Keratinocyte (primary cell): ENCODE measurements around the gene PRKN. TPM values are rescaled to one million over a fixed set of nuclear protein-coding genes. Genes with fewer than 3 reads are reported as not detected.
"Not testable (repeated sequence)": the region's sequence is repeated elsewhere in the genome, so short reads cannot be mapped to it uniquely, and the experiment has no call there.

Source experiments
- DNase-seq: peaks from one replicate; pipeline ENCODE4 v3.0.0-alpha.2; 2011; ENCODE audit warnings: low read depth, missing footprints, low spot score
- FAIRE-seq: peaks from 2 replicates; lab custom pipeline; 2011; peaks lifted over from hg19 to GRCh38; lab: Jason Lieb, UNC
- H2AFZ ChIP-seq: 2 replicates; pipeline ENCODE4 v1.6.0; 2012; ENCODE audit warnings: low read length, control low read depth, inconsistent platforms; ENCODE audit not compliant: control insufficient read depth
- H3K27ac ChIP-seq: 2 replicates; pipeline ENCODE4 v1.5.1; 2011; ENCODE audit warnings: low read length; ENCODE audit not compliant: control insufficient read depth, insufficient read depth
- H3K27me3 ChIP-seq: 3 replicates; pipeline ENCODE4 v1.6.0; 2011; ENCODE audit warnings: low read length; ENCODE audit not compliant: control insufficient read depth, insufficient read depth; ENCODE audit errors: extremely low read depth
- H3K36me3 ChIP-seq, 2 experiments: 2 replicates in 1 of 2; 3 replicates in 1 of 2; pipeline ENCODE4 v1.5.1; 2011; ENCODE audit warnings: low read length in 2 of 2, mild to moderate bottlenecking in 1 of 2; ENCODE audit not compliant: control insufficient read depth in 2 of 2, insufficient read depth in 2 of 2; ENCODE audit errors: extremely low read depth in 1 of 2
- H3K4me1 ChIP-seq: 3 replicates; pipeline ENCODE4 v1.5.1; 2011; ENCODE audit warnings: low read length; ENCODE audit not compliant: control insufficient read depth, insufficient read depth; ENCODE audit errors: extremely low read depth
- H3K4me2 ChIP-seq: 3 replicates; pipeline ENCODE4 v1.6.0; 2011; ENCODE audit warnings: low read depth, low read length; ENCODE audit not compliant: control insufficient read depth, insufficient read depth; ENCODE audit errors: extremely low read depth
- H3K4me3 ChIP-seq, 3 experiments: fragments of 200-600 bp in 1 of 3; sonication (generic) in 1 of 3; 2 replicates in 2 of 3; 3 replicates in 1 of 3; pipeline ENCODE4 v1.5.1; 2011 to 2016; ENCODE audit warnings: low read length in 3 of 3, mild to moderate bottlenecking in 3 of 3, control low read depth in 2 of 3, inconsistent platforms in 1 of 3, low read depth in 1 of 3, mixed read lengths in 1 of 3, mixed run types in 1 of 3, moderate library complexity in 1 of 3; ENCODE audit not compliant: control insufficient read depth in 2 of 3, insufficient read depth in 2 of 3; ENCODE audit errors: extremely low read depth in 1 of 3
- H3K79me2 ChIP-seq: 2 replicates; pipeline ENCODE4 v1.6.0; 2012; ENCODE audit warnings: low read length; ENCODE audit not compliant: control insufficient read depth, insufficient read depth
- H3K9ac ChIP-seq: 3 replicates; pipeline ENCODE4 v1.6.0; 2011; ENCODE audit warnings: low read length; ENCODE audit not compliant: control insufficient read depth, insufficient read depth; ENCODE audit errors: extremely low read depth
- H3K9me1 ChIP-seq: 3 replicates; pipeline ENCODE4 v1.6.0; 2011; ENCODE audit warnings: low read length; ENCODE audit not compliant: control insufficient read depth, insufficient read depth; ENCODE audit errors: extremely low read depth
- H3K9me3 ChIP-seq: 2 replicates; pipeline ENCODE4 v1.5.1; 2012; ENCODE audit warnings: low read depth, low read length; ENCODE audit not compliant: control insufficient read depth
- H4K20me1 ChIP-seq: 3 replicates; pipeline ENCODE4 v1.6.0; 2011; ENCODE audit warnings: low read length; ENCODE audit not compliant: control insufficient read depth, insufficient read depth; ENCODE audit errors: extremely low read depth
- CTCF ChIP-seq, 3 experiments: IDR thresholded peaks in 1 of 3; conservative IDR thresholded peaks in 1 of 3; optimal IDR thresholded peaks in 1 of 3; 2 replicates in 2 of 3; 3 replicates in 1 of 3; pipeline versions ENCODE3 to v1.5.1; 2011; ENCODE audit warnings: low read length in 3 of 3, mild to moderate bottlenecking in 3 of 3, moderate library complexity in 2 of 3, control low read depth in 1 of 3, inconsistent platforms in 1 of 3; ENCODE audit not compliant: insufficient read depth in 2 of 3; ENCODE audit errors: extremely low read depth in 1 of 3
- EZH2 ChIP-seq: IDR thresholded peaks from one replicate; pipeline ENCODE4 v1.6.1; 2012; ENCODE audit warnings: inconsistent platforms, mild to moderate bottlenecking, low read length, moderate library complexity
- dilution Hi-C: fragments of 300-500 bp; cut with MboI; formaldehyde crosslinking; loops from one replicate; pipeline ENCODE4 v1.7.0; 2020; ENCODE audit warnings: low sequenced_read_pairs; ENCODE audit not compliant: extremely low pct_ligation_motif_present
- polyA plus RNA-seq, 5 experiments: library from polyadenylated mRNA; depleted of rRNA in 3 of 5; stranded (reverse) in 3 of 5; stranded (forward) in 1 of 5; unstranded in 1 of 5; fragments of >200 nt; gene quantifications; 1 replicate in 1 of 5; 2 replicates in 3 of 5; 3 replicates in 1 of 5; pipeline versions ENCODE4 v1.2.1 to v1.2.3, GENCODE V29; 2011 to 2012; ENCODE audit warnings: missing spikeins in 2 of 5, low read depth in 1 of 5, low replicate concordance in 1 of 5

PRKN gene
- polyA plus RNA-seq, 1 donor (not counting 4 experiments of a cell fraction or from before 2014, with no cell fraction given): 0.67 TPM

GRCh38 chr6:161336479-161336878 is 1391.1 kb downstream of the PRKN start:
- H4K20me1 ChIP-seq: no peaks in the 10 kb centered on the region
- H2AFZ ChIP-seq: no peak overlapping the region
- DNase-seq: no peak
- H3K79me2 ChIP-seq: no peaks in the 10 kb centered on the region
- no peaks in the 10 kb centered on the region for H3K9me1 ChIP-seq
- dilution Hi-C loops: no loop called here
- H3K9ac ChIP-seq: no peak overlapping the region
- no peak overlapping the region for H3K4me3 ChIP-seq
- H3K4me1 ChIP-seq: no peaks in the 10 kb centered on the region
- no peaks in the 10 kb centered on the region for H3K9me3 ChIP-seq
- TF ChIP-seq EZH2: no peak
- TF ChIP-seq CTCF (optimal IDR thresholded peaks at IDR 0.05 in 1 of 3, IDR thresholded peaks at IDR 0.05 in 1 of 3, conservative IDR thresholded peaks at IDR 0.05 in 1 of 3; ENCODE audit: extremely low read depth in 1 of 3, insufficient read depth in 2 of 3, low read length in 3 of 3): no peak
- FAIRE-seq: no peak
- H3K27me3 ChIP-seq: no peaks in the 10 kb centered on the region
- no peak overlapping the region for H3K27ac ChIP-seq
- H3K4me2 ChIP-seq: no peak overlapping the region
- H3K36me3 ChIP-seq: no peaks in the 10 kb centered on the region

GRCh38 chr6:161333410-161333809 is 1394.2 kb downstream of the PRKN start:
- dilution Hi-C loops: no loop called here
- no peaks in the 10 kb centered on the region for H3K9me1 ChIP-seq
- H3K36me3 ChIP-seq: no peaks in the 10 kb centered on the region
- H3K4me2 ChIP-seq: no peak overlapping the region
- no peak overlapping the region for H3K27ac ChIP-seq
- no peaks in the 10 kb centered on the region for H3K79me2 ChIP-seq
- FAIRE-seq: no peak
- H3K27me3 ChIP-seq: no peaks in the 10 kb centered on the region
- no peaks in the 10 kb centered on the region for H3K9me3 ChIP-seq
- H4K20me1 ChIP-seq: no peaks in the 10 kb centered on the region
- H2AFZ ChIP-seq: no peak overlapping the region
- DNase-seq: no peak
- no peak overlapping the region for H3K9ac ChIP-seq
- no peaks in the 10 kb centered on the region for H3K4me1 ChIP-seq
- TF ChIP-seq EZH2 (no peak), CTCF (optimal IDR thresholded peaks at IDR 0.05 in 1 of 3, IDR thresholded peaks at IDR 0.05 in 1 of 3, conservative IDR thresholded peaks at IDR 0.05 in 1 of 3; ENCODE audit: extremely low read depth in 1 of 3, insufficient read depth in 2 of 3, low read length in 3 of 3) (no peak)
- H3K4me3 ChIP-seq: no peak overlapping the region

GRCh38 chr6:161331402-161332081 is 1396.0 kb downstream of the PRKN start:
- H3K27me3 ChIP-seq, DNase-seq, H3K9me3 ChIP-seq, H3K9ac ChIP-seq, H3K36me3 ChIP-seq, dilution Hi-C loops, H3K9me1 ChIP-seq, H4K20me1 ChIP-seq, H3K4me1 ChIP-seq, H3K27ac ChIP-seq, H3K79me2 ChIP-seq, H3K4me3 ChIP-seq: not testable (repeated sequence)
- H2AFZ ChIP-seq: peak overlapping the region; percentile 49
- peak; percentile 17 for FAIRE-seq
- peak overlapping the region; percentile 1 for H3K4me2 ChIP-seq
